Ishikawa (cell line): Measurements from ENCODE around the gene USP22.

ENCODE experiments used
- NFIC ChIP-seq: IDR thresholded peaks from 2 replicates; pipeline ENCODE4 v1.6.1; 2012
- TEAD4 ChIP-seq: IDR thresholded peaks from 2 replicates; pipeline ENCODE4 v1.6.1; 2012

DNA sequence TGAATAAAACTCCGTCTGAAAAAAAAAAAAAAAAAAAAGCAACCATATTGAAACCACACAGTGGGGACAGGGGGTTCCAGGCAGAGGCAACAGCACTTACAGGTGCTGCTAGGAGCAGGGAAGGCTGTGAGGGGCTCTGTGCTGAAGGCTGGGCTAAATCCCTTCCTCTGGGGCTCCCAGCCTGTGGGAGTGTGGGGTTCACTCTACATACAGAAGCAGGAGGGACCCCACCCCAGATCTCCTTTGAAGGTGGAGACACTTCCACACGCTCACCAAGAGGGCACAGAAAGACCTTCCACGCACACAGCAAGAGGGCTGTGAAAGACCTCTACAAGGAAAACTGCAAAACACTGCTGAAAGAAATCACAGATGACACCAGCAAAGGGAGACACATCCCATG is 53.9 kb downstream of the USP22 start:
- no peak for TF ChIP-seq NFIC
- TF ChIP-seq TEAD4 = no peak
